22Rv1 (cell line): Measurements from ENCODE around the gene R3HDML.

Experiments used
- CTCF ChIP-seq: fragments of 450-650 bp; IDR thresholded peaks from 2 replicates; pipeline ENCODE4 v1.5.1; 2017; ENCODE audit warnings: mild to moderate bottlenecking
- ZFX ChIP-seq: fragments of 450-650 bp; IDR thresholded peaks from 2 replicates; pipeline ENCODE4 v1.6.1; 2017; ENCODE audit warnings: antibody characterized with exemption, borderline replicate concordance

GRCh38 chr20:44394452-44394701, 57.5 kb downstream of the R3HDML start:
- TF ChIP-seq CTCF (no peak), ZFX (no peak)
